ENCODE measurements around the gene CITED2.

CITED2 gene

DNA sequence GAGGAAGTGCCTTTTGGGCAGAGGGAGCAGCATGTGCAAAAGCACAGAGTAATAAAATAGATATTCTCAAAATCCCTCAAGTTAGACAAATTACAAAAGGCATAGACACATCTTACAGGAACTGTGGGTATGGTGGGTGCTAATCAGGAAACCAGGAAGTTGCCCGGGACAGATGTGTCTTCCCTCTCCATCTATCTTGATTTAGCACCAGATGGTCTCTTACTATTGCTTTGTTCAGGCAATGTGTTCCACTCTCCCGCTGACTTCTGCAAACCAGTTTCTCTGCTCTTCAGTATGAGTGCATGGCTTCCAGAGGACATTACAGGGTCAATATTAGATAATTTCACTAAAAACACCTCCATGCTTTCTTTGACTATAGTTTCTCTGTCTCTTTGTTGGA lies 13.2 kb downstream of the CITED2 start:
- CTCF ChIA-PET = interaction anchor here (0.9 to 4.1 kb wide), 7 partner anchors 9 to 545 kb away, joined by 3 to 24 read pairs (median 4); no protein-coding TSS in a partner anchor
- POLR2A ChIA-PET = no interaction called here
- DNase-seq (ENCODE audit: extremely low spot score) = no peak
- TF ChIP-seq, protein P1, sequence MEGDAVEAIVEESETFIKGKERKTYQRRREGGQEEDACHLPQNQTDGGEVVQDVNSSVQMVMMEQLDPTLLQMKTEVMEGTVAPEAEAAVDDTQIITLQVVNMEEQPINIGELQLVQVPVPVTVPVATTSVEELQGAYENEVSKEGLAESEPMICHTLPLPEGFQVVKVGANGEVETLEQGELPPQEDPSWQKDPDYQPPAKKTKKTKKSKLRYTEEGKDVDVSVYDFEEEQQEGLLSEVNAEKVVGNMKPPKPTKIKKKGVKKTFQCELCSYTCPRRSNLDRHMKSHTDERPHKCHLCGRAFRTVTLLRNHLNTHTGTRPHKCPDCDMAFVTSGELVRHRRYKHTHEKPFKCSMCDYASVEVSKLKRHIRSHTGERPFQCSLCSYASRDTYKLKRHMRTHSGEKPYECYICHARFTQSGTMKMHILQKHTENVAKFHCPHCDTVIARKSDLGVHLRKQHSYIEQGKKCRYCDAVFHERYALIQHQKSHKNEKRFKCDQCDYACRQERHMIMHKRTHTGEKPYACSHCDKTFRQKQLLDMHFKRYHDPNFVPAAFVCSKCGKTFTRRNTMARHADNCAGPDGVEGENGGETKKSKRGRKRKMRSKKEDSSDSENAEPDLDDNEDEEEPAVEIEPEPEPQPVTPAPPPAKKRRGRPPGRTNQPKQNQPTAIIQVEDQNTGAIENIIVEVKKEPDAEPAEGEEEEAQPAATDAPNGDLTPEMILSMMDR (IDR thresholded peaks at IDR 0.05; ENCODE audit: control extremely low read depth, extremely low read depth, low read depth, missing control alignments) = no peak

GRCh38 chr6:139356924-139357323 lies 17.5 kb downstream of the CITED2 start:
- ChIA-PET CTCF (interaction anchor here (0.8 to 2.3 kb wide), 4 partner anchors 8 to 138 kb away, joined by 3 to 13 read pairs (median 7); partner anchors contain the start of gene CITED2), POLR2A (interaction anchor here (1.3 kb wide), 1 partner anchor 18 kb away, joined by 3 read pairs; the partner anchor contains the start of gene CITED2)
- TF ChIP-seq, protein P1 (IDR thresholded peaks at IDR 0.05; ENCODE audit: control extremely low read depth, extremely low read depth, low read depth, missing control alignments) = no peak
- no peak for DNase-seq (ENCODE audit: extremely low spot score)

DNA sequence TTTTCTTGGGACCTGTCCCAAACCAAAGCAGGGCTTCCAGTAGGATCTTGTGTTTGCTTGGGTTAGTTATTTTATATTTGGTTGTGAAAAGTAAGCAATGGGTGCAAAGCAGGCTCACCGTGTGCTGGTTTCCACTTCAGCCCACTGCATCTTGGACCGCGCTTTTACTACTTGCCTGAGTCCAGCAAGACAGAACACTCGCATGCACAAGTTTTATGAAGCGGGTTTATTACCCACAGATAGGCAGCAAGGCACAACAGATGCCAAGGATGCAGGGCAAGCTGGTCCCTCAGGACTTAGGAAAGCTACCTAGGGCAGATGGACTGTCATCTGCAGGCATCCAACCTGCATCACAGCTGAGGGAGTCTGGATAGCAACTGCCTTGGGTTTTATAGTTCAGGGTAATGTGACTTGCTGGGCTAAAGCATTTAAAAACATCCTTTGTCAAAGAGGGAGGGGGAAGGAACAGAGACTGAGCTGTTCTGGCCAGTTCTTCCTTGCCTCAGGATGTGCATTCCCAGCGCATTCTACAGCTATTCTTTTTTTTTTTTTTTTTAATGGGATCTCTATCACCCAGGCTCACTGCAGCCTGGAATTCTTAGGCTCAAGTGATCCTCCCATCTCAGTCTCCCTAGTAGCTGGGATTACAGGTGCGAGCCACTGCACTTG lies 18.5 kb downstream of the CITED2 start:
- ChIA-PET CTCF (interaction anchor here (1.1 to 2.3 kb wide), 5 partner anchors 9 to 137 kb away, joined by 3 to 13 read pairs (median 10); partner anchors contain the start of gene CITED2), POLR2A (interaction anchor here (1.3 kb wide), 1 partner anchor 19 kb away, joined by 3 read pairs; the partner anchor contains the start of gene CITED2)
- DNase-seq (ENCODE audit: extremely low spot score) = no peak
- TF ChIP-seq, protein P1 (IDR thresholded peaks at IDR 0.05; ENCODE audit: control extremely low read depth, extremely low read depth, low read depth, missing control alignments) = no peak

DNA sequence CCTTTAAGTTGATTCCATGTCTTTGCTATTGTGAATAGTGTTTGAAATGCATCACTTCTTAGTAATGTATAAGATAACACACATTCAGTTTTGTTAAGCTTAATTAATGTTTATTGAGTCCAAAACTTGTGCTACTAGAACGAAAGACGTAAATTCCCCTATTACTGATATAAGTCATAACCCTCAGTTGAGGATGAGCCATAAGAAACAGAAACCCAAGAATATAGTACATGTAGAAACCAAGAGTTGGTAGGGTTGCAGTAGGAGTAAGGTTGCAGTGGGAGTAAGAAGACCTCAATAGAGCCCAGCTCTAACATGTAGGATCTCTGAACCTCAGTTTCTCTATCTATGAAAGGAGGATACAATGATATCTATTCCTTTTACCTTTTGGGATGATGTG lies 19.3 kb downstream of the CITED2 start:
- POLR2A ChIA-PET = no interaction called here
- TF ChIP-seq, protein P1 (IDR thresholded peaks at IDR 0.05; ENCODE audit: control extremely low read depth, extremely low read depth, low read depth, missing control alignments) = no peak
- DNase-seq (ENCODE audit: extremely low spot score) = no peak
- CTCF ChIA-PET = interaction anchor here (1.0 to 2.3 kb wide), 5 partner anchors 10 to 136 kb away, joined by 3 to 13 read pairs (median 10); no protein-coding TSS in a partner anchor

DNA sequence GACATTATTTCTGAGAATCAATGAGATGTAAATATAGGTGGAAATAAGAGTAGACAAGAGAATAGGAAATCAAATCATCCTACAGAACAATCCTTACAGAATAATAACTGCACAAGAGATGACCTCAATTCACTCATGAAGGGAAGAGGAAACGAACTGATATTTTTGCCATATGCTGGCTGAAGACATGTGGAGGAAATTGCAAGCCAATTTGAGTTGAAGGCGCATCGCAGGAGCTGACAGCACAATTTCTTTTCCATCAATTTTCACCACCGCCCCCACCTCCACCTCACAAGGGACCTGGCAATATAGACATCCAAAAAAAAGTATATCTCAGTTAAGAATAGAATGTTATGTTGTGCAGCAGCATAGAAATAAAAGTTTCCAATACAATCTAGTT lies 20.3 kb downstream of the CITED2 start:
- ChIA-PET CTCF (interaction anchor here (1.7 to 2.1 kb wide), 2 partner anchors 10 to 135 kb away, joined by 5 to 11 read pairs; no protein-coding TSS in a partner anchor), POLR2A (no interaction called here)
- TF ChIP-seq, protein P1 (IDR thresholded peaks at IDR 0.05; ENCODE audit: control extremely low read depth, extremely low read depth, low read depth, missing control alignments) = no peak
- no peak for DNase-seq (ENCODE audit: extremely low spot score)

DNA sequence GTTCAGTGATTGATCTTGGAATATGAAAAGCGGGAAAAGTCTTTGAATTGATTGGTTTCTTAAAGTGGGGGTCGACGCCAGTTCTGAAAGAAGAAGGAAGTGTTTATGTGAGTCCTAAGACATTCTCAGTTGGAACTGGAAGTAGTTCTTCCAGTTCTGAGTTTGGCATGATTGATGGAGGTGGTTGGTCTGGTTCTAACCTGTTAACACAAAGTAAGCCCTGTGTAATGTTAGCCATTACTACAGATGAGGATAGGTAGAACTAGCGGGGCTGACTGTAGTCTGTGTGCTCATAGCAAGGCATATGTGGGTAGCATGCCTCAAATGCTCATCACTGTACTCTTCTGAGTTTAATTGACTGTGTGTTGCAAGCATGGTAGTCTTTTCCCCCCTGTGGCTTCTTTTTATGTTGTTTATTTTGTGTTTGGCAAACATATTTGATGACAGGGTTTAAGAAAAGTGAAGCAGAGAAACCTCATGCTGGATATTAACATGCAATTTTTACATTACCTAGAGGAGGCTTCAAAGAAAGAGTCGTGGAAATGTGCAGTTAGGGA lies 24.9 kb downstream of the CITED2 start:
- POLR2A ChIA-PET = no interaction called here
- no peak for DNase-seq (ENCODE audit: extremely low spot score)
- TF ChIP-seq, protein P1 (IDR thresholded peaks at IDR 0.05; ENCODE audit: control extremely low read depth, extremely low read depth, low read depth, missing control alignments) = no peak
- CTCF ChIA-PET = interaction anchor here (1.4 kb wide), 2 partner anchors 20 to 22 kb away, joined by 3 to 5 read pairs; no protein-coding TSS in a partner anchor

Measured in GM10248 (cell line).